ENCODE measurements around the gene TTC28.

DNA sequence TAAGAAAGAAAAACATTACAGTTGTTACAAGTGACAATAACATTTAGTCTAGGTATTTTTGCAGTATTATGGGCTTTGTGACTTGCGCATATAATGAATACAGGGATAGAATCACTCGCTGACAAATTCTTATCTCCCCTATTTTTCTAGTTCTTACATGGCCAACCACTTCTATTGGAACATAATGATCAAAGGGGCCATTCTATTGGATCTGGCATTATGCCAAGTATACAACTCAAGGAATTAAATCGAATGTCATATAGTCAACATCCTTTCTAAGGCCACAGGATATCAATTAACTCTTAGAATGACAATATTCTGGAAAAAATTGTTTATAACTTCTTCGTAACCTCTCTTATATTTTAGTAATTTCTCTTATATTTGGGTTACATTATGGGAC, 272.0 kb downstream of the TTC28 start:
- no peak for TF ChIP-seq POLR2A (IDR thresholded peaks at IDR 0.05)
- no peak for TF ChIP-seq CTCF (IDR thresholded peaks at IDR 0.05)

All from uterus (tissue), 2 donors.